Activated CD8-positive, alpha-beta memory T cell treated with anti-CD3 and anti-CD28 coated beads for 36 hours (primary cell): ENCODE measurements around the gene ANKRD33. TPM values are rescaled to one million over a fixed set of nuclear protein-coding genes. Genes with fewer than 3 reads are reported as not detected.

Experiments
- CTCF ChIA-PET: fragments of 350-600 bp; sonication (Branson Sonifier 250); formaldehyde crosslinking; loops from one replicate; lab custom pipeline; 2021; ENCODE audit warnings: antibody characterized with exemption; lab: Charles Lee
- POLR2A ChIA-PET: fragments of 350-600 bp; sonication (Branson Sonifier 250); formaldehyde crosslinking; loops from one replicate; lab custom pipeline; 2021; ENCODE audit warnings: antibody characterized with exemption; lab: Charles Lee
- total RNA-seq, 2 experiments: library from RNA; stranded (reverse); gene quantifications; one replicate each; pipeline ENCODE4 v1.2.3, GENCODE V29; 2021

Gene ANKRD33
- total RNA-seq, 2 experiments from 2014 or later, result not detected

- POLR2A ChIA-PET, result no interaction called here
Observed at GRCh38 chr12:51924551-51925319, 36.8 kb downstream of the ANKRD33 start.

GRCh38 chr12:51925346-51926063 lies 37.6 kb downstream of the ANKRD33 start:
- CTCF ChIA-PET, result interaction anchor here (1.0 kb wide), 1 partner anchor 54 kb away, joined by 4 read pairs; no protein-coding TSS in a partner anchor
- POLR2A ChIA-PET, result no interaction called here

More at GRCh38 chr12:51924551-51925319, 36.8 kb downstream of the ANKRD33 start:
- CTCF ChIA-PET, result interaction anchor here (1.3 to 3.1 kb wide), 2 partner anchors 12 to 57 kb away, joined by 6 to 14 read pairs; no protein-coding TSS in a partner anchor

GRCh38 chr12:51926064-51926632 lies 38.2 kb downstream of the ANKRD33 start:
- ChIA-PET CTCF (interaction anchor here (0.8 to 2.3 kb wide), 3 partner anchors 16 to 55 kb away, joined by 4 to 6 read pairs (median 4); no protein-coding TSS in a partner anchor), POLR2A (no interaction called here)

GRCh38 chr12:51926718-51927117 lies 38.8 kb downstream of the ANKRD33 start:
- ChIA-PET POLR2A (no interaction called here), CTCF (interaction anchor here (0.8 to 2.3 kb wide), 3 partner anchors 15 to 54 kb away, joined by 4 to 6 read pairs (median 4); no protein-coding TSS in a partner anchor)

- CTCF ChIA-PET, result no interaction called here
- POLR2A ChIA-PET, result no interaction called here
Observed at GRCh38 chr12:51932218-51933076, 44.5 kb downstream of the ANKRD33 start.

DNA sequence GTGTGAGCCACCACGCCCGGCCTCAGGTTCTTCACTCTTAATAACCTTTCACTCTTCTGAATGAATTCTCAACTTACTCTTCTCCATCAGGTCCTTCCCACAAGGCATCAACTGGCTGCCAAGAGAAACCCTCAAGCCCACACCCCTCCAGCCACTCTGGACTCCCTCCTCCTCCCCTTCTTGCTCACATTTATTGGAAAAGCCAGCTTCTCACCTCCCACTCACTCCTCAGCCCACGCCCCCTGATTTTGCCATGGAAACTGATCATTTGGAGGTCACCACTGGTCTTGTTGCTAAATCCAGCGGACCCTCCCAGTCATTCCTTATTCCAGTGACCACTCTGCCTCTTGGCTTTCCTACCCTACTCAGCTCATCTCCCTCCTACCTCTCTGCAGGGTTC lies 46.2 kb downstream of the ANKRD33 start:
- ChIA-PET POLR2A (no interaction called here), CTCF (no interaction called here)

- CTCF ChIA-PET, result interaction anchor here (2.9 kb wide), 1 partner anchor 15 kb away, joined by 14 read pairs; no protein-coding TSS in a partner anchor
- POLR2A ChIA-PET, result no interaction called here
Observed at GRCh38 chr12:51937926-51938325, 50.0 kb downstream of the ANKRD33 start.

DNA sequence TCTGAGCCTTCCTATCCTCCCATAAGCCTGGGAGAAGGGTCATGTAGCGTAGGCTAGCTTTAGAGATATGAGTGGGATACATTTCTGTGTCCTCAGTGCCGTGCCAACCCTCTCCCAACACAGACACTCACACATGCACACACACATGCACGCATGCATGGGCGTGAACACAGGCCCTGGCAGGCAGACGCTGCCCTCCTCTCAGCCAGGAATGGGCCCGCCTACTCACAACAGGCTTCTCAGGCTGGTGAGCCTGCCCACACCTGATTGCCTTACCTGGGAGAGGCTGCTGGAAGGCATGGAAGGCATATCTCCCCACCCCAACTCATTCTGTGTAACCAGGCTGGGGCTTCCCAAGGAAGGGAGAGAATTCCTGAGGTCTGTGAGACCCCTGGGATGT lies 50.8 kb downstream of the ANKRD33 start:
- ChIA-PET CTCF (no interaction called here), POLR2A (no interaction called here)

- CTCF ChIA-PET, result no interaction called here
Observed at GRCh38 chr12:51941011-51941581, 53.2 kb downstream of the ANKRD33 start.

More at GRCh38 chr12:51941011-51941581, 53.2 kb downstream of the ANKRD33 start:
- POLR2A ChIA-PET, result no interaction called here

Other genes with a start within 250 kb of the ANKRD33 start
- gene FIGNL2, start 39.4 kb upstream of the ANKRD33 start, total RNA-seq, result under 1 TPM; 0.55 to 0.57 TPM
- not detected for gene ACVRL1, start 19.4 kb downstream of the ANKRD33 start, total RNA-seq
- gene ACVR1B, start 63.6 kb downstream of the ANKRD33 start, total RNA-seq, result 10 to 100 TPM in 1 of 2 experiments, 1 to 10 TPM in 1; 9.9 to 10.8 TPM
- gene TAMALIN, start 118.8 kb downstream of the ANKRD33 start, total RNA-seq, result 10 to 100 TPM; 13.8 to 14.5 TPM
- gene NR4A1, start 163.3 kb downstream of the ANKRD33 start, total RNA-seq, result 10 to 100 TPM; 44.1 to 46.1 TPM
- 10 to 100 TPM; 50.0 to 50.4 TPM for gene ATG101, start 181.9 kb downstream of the ANKRD33 start, total RNA-seq
- gene SMIM41, start 191.6 kb downstream of the ANKRD33 start, total RNA-seq, result not detected